A673 (cell line): ENCODE measurements around the gene NDUFB3. TPM values are rescaled to one million over a fixed set of nuclear protein-coding genes. Genes with fewer than 3 reads are reported as not detected.

ENCODE experiments used
- BruUV-seq: library from RNA; stranded (reverse); fragments of 400-500 nt; replicated peaks from 2 replicates; lab custom pipeline; 2021; lab: Mats Ljungman, UMichigan
- CTCF ChIA-PET: fragments of 300-600 bp; sonication (Branson Sonifier 250); formaldehyde crosslinking; loops from one replicate; lab custom pipeline; 2022; ENCODE audit warnings: antibody characterized with exemption; lab: Charles Lee
- POLR2A ChIA-PET: fragments of 300-600 bp; sonication (Branson Sonifier 250); formaldehyde crosslinking; loops from one replicate; lab custom pipeline; 2022; ENCODE audit warnings: antibody characterized with exemption; ENCODE audit not compliant: low non-redundant PET; lab: Charles Lee
- DNase-seq: peaks from one replicate; pipeline ENCODE4 v3.0.0-alpha.2; 2015; ENCODE audit warnings: low spot score
- H3K27ac ChIP-seq: fragments of 200-600 bp; sonication (generic); 2 replicates; pipeline ENCODE4 v1.5.1; 2016; ENCODE audit warnings: mixed run types, low read depth, mild to moderate bottlenecking, mixed read lengths, antibody characterized with exemption, low read length; ENCODE audit not compliant: poor library complexity, severe bottlenecking
- H3K27me3 ChIP-seq: fragments of 200-600 bp; sonication (generic); replicated peaks from 2 replicates; pipeline ENCODE4 v1.6.1; 2017; ENCODE audit warnings: mixed run types, low read depth, mild to moderate bottlenecking, mixed read lengths, antibody characterized with exemption, low read length; ENCODE audit not compliant: insufficient read depth, poor library complexity
- H3K36me3 ChIP-seq: fragments of 200-600 bp; sonication (generic); 2 replicates; pipeline ENCODE4 v1.6.1; 2016; ENCODE audit warnings: mixed run types, mild to moderate bottlenecking, mixed read lengths, antibody characterized with exemption, low read length; ENCODE audit not compliant: insufficient read depth, poor library complexity, severe bottlenecking
- H3K4me1 ChIP-seq: fragments of 200-600 bp; sonication (generic); 2 replicates; pipeline ENCODE4 v1.6.1; 2017; ENCODE audit warnings: mixed run types, mild to moderate bottlenecking, mixed read lengths, antibody characterized with exemption, low read length; ENCODE audit not compliant: insufficient read depth, poor library complexity, severe bottlenecking
- H3K4me3 ChIP-seq: fragments of 200-600 bp; sonication (generic); 2 replicates; pipeline ENCODE4 v1.5.1; 2016; ENCODE audit warnings: low read depth, mixed run types, mild to moderate bottlenecking, mixed read lengths, low read length; ENCODE audit not compliant: poor library complexity, severe bottlenecking
- H3K9me3 ChIP-seq: fragments of 200-600 bp; sonication (generic); 2 replicates; pipeline ENCODE4 v1.6.1; 2016; ENCODE audit warnings: mixed run types, low read depth, mild to moderate bottlenecking, mixed read lengths, antibody characterized with exemption, low read length; ENCODE audit not compliant: poor library complexity, severe bottlenecking
- EZH2 ChIP-seq: fragments of 200-600 bp; sonication (generic); IDR thresholded peaks from 2 replicates; pipeline ENCODE4 v1.6.1; 2017; ENCODE audit warnings: borderline replicate concordance, low read depth, mild to moderate bottlenecking, mixed read lengths, antibody characterized with exemption, low read length; ENCODE audit not compliant: poor library complexity, severe bottlenecking
- intact Hi-C: fragments of 100-400 bp; cut with micrococcal nuclease; formaldehyde crosslinking; loops from one replicate; pipeline ENCODE4 v1.10.0; 2022; ENCODE audit not compliant: unreplicated experiment
- total RNA-seq: library from RNA; stranded (reverse); gene quantifications from 2 replicates; pipeline ENCODE4 v1.2.3, GENCODE V29; 2021
- TF ChIP-seq, protein P1 (sequence below): fragments of 300-800, 200-600 bp; sonication (generic); conservative IDR thresholded peaks from 2 replicates; pipeline ENCODE4 v1.5.1; 2017; ENCODE audit warnings: low read depth, mild to moderate bottlenecking, antibody characterized with exemption, low read length, moderate library complexity, mixed read lengths

NDUFB3 gene
- total RNA-seq, 1 experiment from 2014 or later, result 120 TPM

DNA sequence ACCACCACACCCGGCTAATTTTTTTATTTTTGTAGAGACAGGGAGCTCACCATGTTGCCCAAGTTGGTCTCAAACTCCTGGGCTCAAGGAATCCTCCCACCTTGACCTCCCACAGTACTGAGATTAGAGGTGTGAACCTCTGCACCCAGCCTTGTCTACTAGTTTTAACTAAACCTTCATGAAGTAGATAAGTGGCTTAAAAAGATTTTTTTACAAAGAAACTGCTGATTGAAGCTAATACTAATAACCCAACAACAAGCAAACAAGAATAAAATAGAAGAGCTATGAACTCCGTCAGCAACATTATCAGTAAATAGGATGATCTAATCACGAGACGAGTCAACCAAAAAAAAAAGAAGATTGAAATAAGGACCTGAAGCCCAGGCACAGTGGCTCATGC, 18.8 kb downstream of the NDUFB3 start:
- H3K4me3 ChIP-seq, result no peak overlapping the region
- CTCF ChIA-PET, result no interaction called here
- intact Hi-C loops, result no loop called here
- TF ChIP-seq EZH2, result no peak
- TF ChIP-seq, protein P1, sequence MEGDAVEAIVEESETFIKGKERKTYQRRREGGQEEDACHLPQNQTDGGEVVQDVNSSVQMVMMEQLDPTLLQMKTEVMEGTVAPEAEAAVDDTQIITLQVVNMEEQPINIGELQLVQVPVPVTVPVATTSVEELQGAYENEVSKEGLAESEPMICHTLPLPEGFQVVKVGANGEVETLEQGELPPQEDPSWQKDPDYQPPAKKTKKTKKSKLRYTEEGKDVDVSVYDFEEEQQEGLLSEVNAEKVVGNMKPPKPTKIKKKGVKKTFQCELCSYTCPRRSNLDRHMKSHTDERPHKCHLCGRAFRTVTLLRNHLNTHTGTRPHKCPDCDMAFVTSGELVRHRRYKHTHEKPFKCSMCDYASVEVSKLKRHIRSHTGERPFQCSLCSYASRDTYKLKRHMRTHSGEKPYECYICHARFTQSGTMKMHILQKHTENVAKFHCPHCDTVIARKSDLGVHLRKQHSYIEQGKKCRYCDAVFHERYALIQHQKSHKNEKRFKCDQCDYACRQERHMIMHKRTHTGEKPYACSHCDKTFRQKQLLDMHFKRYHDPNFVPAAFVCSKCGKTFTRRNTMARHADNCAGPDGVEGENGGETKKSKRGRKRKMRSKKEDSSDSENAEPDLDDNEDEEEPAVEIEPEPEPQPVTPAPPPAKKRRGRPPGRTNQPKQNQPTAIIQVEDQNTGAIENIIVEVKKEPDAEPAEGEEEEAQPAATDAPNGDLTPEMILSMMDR, result no peak
- H3K9me3 ChIP-seq, result no peaks in the 10 kb centered on the region
- no peaks in the 10 kb centered on the region for H3K27me3 ChIP-seq
- no peaks in the 10 kb centered on the region for H3K4me1 ChIP-seq
- BruUV-seq, result no TSS peak
- H3K36me3 ChIP-seq, result peaks cover 13% of the 10 kb centered on the region
- POLR2A ChIA-PET, result no interaction called here
- DNase-seq, result no peak
- H3K27ac ChIP-seq, result no peak overlapping the region

DNA sequence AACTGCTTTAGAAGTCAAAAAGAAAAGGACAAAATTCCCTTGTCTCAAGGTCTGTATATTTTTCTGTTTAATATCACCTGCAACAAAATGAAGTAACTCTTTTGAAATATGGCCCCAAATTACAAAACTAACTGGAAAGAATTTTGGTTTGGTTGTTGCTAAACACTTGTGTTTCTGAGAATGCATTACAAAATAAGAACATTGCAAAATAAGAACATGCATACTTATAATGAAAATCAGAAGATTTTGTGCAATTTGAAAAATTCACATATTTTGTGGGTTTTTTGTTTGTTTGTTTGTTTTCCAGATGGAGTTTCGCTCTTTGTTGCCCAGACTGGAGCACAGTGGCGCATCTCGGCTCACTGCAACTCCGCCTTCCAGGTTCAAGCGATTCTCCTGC, 21.8 kb downstream of the NDUFB3 start:
- POLR2A ChIA-PET, result no interaction called here

DNA sequence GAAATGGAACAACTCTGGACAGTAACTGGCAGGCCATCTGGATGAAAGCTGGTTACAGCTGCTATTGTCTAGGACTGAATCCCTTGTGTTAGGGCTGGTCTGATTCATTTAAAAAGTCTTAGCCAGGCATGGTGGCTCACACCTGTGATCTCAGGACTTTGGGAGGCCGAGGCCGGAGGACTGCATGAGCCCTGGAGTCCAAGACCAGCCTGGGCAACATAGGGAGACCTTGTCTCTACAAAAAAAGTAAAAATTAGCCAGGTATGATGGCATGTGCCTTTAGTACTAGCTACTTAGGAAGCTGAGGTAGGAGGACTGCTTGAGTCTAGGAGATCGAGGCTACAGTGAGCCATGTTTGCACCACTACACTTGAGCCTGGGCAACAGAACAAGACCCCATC, 28.7 kb downstream of the NDUFB3 start:
- TF ChIP-seq, protein P1, result no peak
- no peak for TF ChIP-seq EZH2
- BruUV-seq, result no TSS peak
- intact Hi-C loops, result no loop called here
- Histone ChIP-seq H3K4me3 (no peak overlapping the region), H3K4me1 (no peaks in the 10 kb centered on the region), H3K27ac (no peak overlapping the region), H3K27me3 (no peaks in the 10 kb centered on the region), H3K36me3 (no peaks in the 10 kb centered on the region), H3K9me3 (no peaks in the 10 kb centered on the region)
- ChIA-PET POLR2A (no interaction called here), CTCF (interaction anchor here (0.6 kb wide), 1 partner anchor 17 kb away, joined by 3 read pairs; no protein-coding TSS in a partner anchor)
- no peak for DNase-seq

More for the DNA sequence above, 21.8 kb downstream of the NDUFB3 start:
- Histone ChIP-seq H3K4me1 (no peaks in the 10 kb centered on the region), H3K27ac (no peak overlapping the region), H3K9me3 (no peaks in the 10 kb centered on the region), H3K4me3 (no peak overlapping the region), H3K36me3 (no peaks in the 10 kb centered on the region), H3K27me3 (no peaks in the 10 kb centered on the region)
- no peak for TF ChIP-seq EZH2
- TF ChIP-seq, protein P1, result no peak
- CTCF ChIA-PET, result no interaction called here
- intact Hi-C loops, result no loop called here
- no peak for DNase-seq
- no TSS peak for BruUV-seq
